Tibial nerve (tissue), 3 donors: ENCODE data around the gene WDR64.

ENCODE experiments used
- POLR2A ChIP-seq, 2 donors: fragments of 450-650 bp; IDR thresholded peaks; one replicate each; pipeline ENCODE4 v1.6.1; 2017; ENCODE audit warnings: antibody characterized with exemption in 2 of 2, mild to moderate bottlenecking in 2 of 2, moderate library complexity in 2 of 2
- TF ChIP-seq, protein P1 (sequence below), 5 experiments: fragments of 200-600 bp in 3 of 5; fragments of 450-650 bp in 2 of 5; sonication (generic) in 3 of 5; IDR thresholded peaks; one replicate each; pipeline ENCODE4 v1.5.1; 2016 to 2019; ENCODE audit warnings: antibody characterized with exemption in 5 of 5, mild to moderate bottlenecking in 3 of 5, moderate library complexity in 2 of 5

DNA sequence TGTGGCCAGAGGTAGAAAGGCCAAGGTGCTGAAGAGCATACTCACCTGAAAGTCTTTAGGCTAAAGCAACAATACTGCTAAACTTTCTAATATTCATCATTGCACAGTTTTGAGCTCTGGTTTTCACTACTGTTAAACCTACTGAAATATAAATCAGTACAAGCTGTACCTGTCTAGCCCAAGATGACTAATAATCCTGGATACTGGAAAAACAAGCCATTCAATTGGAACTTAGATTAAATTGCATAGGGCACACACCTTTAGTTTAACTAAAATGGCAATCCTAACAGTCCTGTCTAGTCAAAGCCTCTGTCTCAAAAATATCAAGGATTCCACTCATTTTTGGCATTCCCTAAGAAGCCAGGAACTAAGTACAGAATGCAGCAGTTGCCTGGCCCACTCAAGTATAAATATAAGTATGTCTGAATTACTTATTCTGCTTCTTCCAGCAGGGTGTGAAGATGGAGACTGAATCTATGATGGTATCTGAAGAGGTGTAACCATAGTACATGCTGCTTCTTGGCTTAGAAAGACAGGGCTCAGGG is 15.0 kb upstream of the WDR64 start:
- TF ChIP-seq, protein P1, sequence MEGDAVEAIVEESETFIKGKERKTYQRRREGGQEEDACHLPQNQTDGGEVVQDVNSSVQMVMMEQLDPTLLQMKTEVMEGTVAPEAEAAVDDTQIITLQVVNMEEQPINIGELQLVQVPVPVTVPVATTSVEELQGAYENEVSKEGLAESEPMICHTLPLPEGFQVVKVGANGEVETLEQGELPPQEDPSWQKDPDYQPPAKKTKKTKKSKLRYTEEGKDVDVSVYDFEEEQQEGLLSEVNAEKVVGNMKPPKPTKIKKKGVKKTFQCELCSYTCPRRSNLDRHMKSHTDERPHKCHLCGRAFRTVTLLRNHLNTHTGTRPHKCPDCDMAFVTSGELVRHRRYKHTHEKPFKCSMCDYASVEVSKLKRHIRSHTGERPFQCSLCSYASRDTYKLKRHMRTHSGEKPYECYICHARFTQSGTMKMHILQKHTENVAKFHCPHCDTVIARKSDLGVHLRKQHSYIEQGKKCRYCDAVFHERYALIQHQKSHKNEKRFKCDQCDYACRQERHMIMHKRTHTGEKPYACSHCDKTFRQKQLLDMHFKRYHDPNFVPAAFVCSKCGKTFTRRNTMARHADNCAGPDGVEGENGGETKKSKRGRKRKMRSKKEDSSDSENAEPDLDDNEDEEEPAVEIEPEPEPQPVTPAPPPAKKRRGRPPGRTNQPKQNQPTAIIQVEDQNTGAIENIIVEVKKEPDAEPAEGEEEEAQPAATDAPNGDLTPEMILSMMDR (IDR thresholded peaks at IDR 0.05), result no peak
- TF ChIP-seq POLR2A (IDR thresholded peaks at IDR 0.05), result no peak
